ENCODE results near the gene C11orf97.
"Not testable (repeated sequence)": the region's sequence is repeated elsewhere in the genome, so short reads cannot be mapped to it uniquely, and the experiment has no call there.

The C11orf97 gene

DNA sequence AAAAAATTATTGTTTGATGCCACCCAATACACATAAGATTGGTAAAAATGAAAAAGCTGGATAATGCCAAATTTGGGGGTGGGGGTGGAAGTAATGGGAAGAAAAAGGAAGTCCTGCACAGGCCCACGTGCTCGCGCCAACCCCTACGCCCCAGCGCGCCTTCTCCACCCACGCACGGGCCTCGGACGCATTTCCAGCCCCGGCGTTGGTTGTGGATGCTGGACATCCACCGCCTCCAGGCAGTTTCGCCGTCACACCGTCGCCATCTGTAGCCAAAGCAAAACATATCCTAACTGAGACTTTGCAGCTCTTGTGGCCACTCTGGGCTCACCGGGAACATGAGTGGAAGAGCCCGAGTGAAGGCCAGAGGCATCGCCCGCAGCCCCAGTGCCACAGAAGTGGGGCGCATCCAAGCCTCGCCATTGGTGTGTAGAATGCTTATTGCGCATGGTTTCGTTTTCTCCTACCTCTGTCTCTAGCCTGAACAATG, 55.0 kb downstream of the C11orf97 start, which contains the start of gene PIWIL4:
Gene PIWIL4, plus strand, starts transcription at position 188 of the 490 bp plus-strand sequence. Its CDS starts 151 bp downstream, at position 339.
- Histone ChIP-seq H3K36me3 (ENCODE audit: control insufficient read depth, insufficient read depth, low read length) (no peaks in the 10 kb centered on the region), H3K4me1 (ENCODE audit: control insufficient read depth, insufficient read depth, low read length) (peaks cover 4% of the 10 kb centered on the region), H3K4me3 (ENCODE audit: low read length) (no peak within 1 kb of the TSS), H3K9ac (ENCODE audit: low read length) (no peak within 1 kb of the TSS), H3K27me3 (ENCODE audit: control insufficient read depth, insufficient read depth, low read length) (no peaks in the 10 kb centered on the region), H3K9me3 (ENCODE audit: control insufficient read depth, low read length) (no peaks in the 10 kb centered on the region)

DNA sequence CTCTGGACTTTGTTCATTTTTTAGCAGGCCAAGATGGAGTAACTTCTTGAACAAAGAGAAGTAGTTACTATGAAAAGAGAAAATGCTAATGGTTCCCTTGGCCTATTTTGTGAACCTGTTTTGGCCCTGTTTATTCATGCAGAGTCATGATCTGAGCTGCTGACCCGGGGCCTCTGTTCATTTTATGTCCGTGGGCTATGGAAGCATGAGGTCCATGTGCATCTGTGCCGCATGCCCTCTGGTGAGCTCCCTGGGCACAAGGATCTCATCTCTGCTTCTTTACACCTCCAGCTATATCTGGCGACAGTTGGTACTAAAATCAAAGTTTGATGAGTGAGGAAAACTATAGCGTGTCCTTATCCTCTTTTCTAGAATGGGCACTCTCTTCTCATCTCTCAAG, 55.9 kb downstream of the C11orf97 start:
- H3K4me1 ChIP-seq (ENCODE audit: control insufficient read depth, insufficient read depth, low read length), result peaks cover 4% of the 10 kb centered on the region
- H3K36me3 ChIP-seq (ENCODE audit: control insufficient read depth, insufficient read depth, low read length), result no peaks in the 10 kb centered on the region
- no peaks in the 10 kb centered on the region for H3K27me3 ChIP-seq (ENCODE audit: control insufficient read depth, insufficient read depth, low read length)
- H3K9me3 ChIP-seq (ENCODE audit: control insufficient read depth, low read length), result no peaks in the 10 kb centered on the region
- H3K9ac ChIP-seq (ENCODE audit: low read length), result no peak overlapping the region
- H3K4me3 ChIP-seq (ENCODE audit: low read length), result no peak overlapping the region

- H3K4me3 ChIP-seq (ENCODE audit: low read length), result no peak overlapping the region
- peaks cover 2% of the 10 kb centered on the region for H3K4me1 ChIP-seq (ENCODE audit: control insufficient read depth, insufficient read depth, low read length)
- no peak overlapping the region for H3K9ac ChIP-seq (ENCODE audit: low read length)
- H3K36me3 ChIP-seq (ENCODE audit: control insufficient read depth, insufficient read depth, low read length), result no peaks in the 10 kb centered on the region
- H3K9me3 ChIP-seq (ENCODE audit: control insufficient read depth, low read length), result no peaks in the 10 kb centered on the region
- H3K27me3 ChIP-seq (ENCODE audit: control insufficient read depth, insufficient read depth, low read length), result no peaks in the 10 kb centered on the region
Observed at GRCh38 chr11:94568717-94569116, 56.5 kb downstream of the C11orf97 start.

- H3K9me3 ChIP-seq (ENCODE audit: control insufficient read depth, low read length); H3K4me3 ChIP-seq (ENCODE audit: low read length); H3K9ac ChIP-seq (ENCODE audit: low read length): not testable (repeated sequence)
Observed at GRCh38 chr11:94572975-94573374, 60.7 kb downstream of the C11orf97 start.

DNA sequence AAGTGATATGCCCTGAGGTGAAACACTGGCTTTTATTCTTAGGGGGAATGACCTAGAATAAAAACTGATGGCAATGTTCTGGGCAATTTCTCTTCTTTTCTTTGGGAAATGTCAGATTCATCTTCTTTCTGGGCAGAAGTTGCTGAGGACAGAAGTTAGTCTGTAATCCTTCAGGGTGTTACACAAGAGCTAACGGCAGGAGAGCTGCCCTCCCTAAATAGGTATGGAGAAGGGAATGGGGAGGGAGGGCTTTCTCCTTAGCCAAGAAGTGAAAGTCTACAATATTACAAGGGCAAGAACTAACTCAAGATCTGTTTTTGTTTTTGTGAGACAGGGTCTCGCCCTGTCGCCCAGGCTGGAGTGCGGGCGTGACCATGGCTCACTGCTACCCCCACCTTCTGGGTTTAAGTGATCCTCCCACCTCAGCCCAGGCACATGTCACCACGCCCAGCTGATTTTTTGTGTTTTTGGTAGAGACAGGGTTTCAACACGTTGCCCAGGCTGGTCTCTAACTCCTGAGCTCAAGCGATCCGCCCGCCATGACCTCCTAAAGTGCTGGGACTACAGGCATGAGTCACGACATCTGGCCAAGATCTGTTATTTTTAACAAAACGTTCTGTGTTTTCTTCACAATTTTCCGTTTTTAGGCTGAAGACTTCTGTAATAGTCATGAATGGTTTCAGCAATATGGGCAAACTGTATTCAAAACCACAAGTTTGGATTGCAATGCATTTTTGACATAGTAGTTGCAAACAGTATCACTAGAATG, 62.1 kb downstream of the C11orf97 start:
- no peak overlapping the region for H3K4me3 ChIP-seq (ENCODE audit: low read length)
- H3K9me3 ChIP-seq (ENCODE audit: control insufficient read depth, low read length), result no peaks in the 10 kb centered on the region
- H3K36me3 ChIP-seq (ENCODE audit: control insufficient read depth, insufficient read depth, low read length), result no peaks in the 10 kb centered on the region
- no peak overlapping the region for H3K9ac ChIP-seq (ENCODE audit: low read length)
- H3K27me3 ChIP-seq (ENCODE audit: control insufficient read depth, insufficient read depth, low read length), result no peaks in the 10 kb centered on the region
- no peaks in the 10 kb centered on the region for H3K4me1 ChIP-seq (ENCODE audit: control insufficient read depth, insufficient read depth, low read length)

More at GRCh38 chr11:94572975-94573374, 60.7 kb downstream of the C11orf97 start:
- not testable (repeated sequence) for H3K4me1 ChIP-seq (ENCODE audit: control insufficient read depth, insufficient read depth, low read length); H3K36me3 ChIP-seq (ENCODE audit: control insufficient read depth, insufficient read depth, low read length); H3K27me3 ChIP-seq (ENCODE audit: control insufficient read depth, insufficient read depth, low read length)

- Histone ChIP-seq H3K4me3 (ENCODE audit: low read length) (no peak overlapping the region), H3K9ac (ENCODE audit: low read length) (no peak overlapping the region), H3K36me3 (ENCODE audit: control insufficient read depth, insufficient read depth, low read length) (no peaks in the 10 kb centered on the region), H3K4me1 (ENCODE audit: control insufficient read depth, insufficient read depth, low read length) (no peaks in the 10 kb centered on the region), H3K27me3 (ENCODE audit: control insufficient read depth, insufficient read depth, low read length) (no peaks in the 10 kb centered on the region), H3K9me3 (ENCODE audit: control insufficient read depth, low read length) (no peaks in the 10 kb centered on the region)
Observed at GRCh38 chr11:94576306-94576705, 64.0 kb downstream of the C11orf97 start.

GRCh38 chr11:94577841-94578240, 65.6 kb downstream of the C11orf97 start:
- no peaks in the 10 kb centered on the region for H3K4me1 ChIP-seq (ENCODE audit: control insufficient read depth, insufficient read depth, low read length)
- no peaks in the 10 kb centered on the region for H3K36me3 ChIP-seq (ENCODE audit: control insufficient read depth, insufficient read depth, low read length)
- no peaks in the 10 kb centered on the region for H3K27me3 ChIP-seq (ENCODE audit: control insufficient read depth, insufficient read depth, low read length)

More at GRCh38 chr11:94577841-94578240, 65.6 kb downstream of the C11orf97 start:
- no peaks in the 10 kb centered on the region for H3K9me3 ChIP-seq (ENCODE audit: control insufficient read depth, low read length)
- no peak overlapping the region for H3K9ac ChIP-seq (ENCODE audit: low read length)
- no peak overlapping the region for H3K4me3 ChIP-seq (ENCODE audit: low read length)

Data from mucosa of stomach (tissue), 1 donor.